Astrocyte (in vitro differentiated cells and primary cell): ENCODE measurements around the gene SPR. TPM values are rescaled to one million over a fixed set of nuclear protein-coding genes. Genes with fewer than 3 reads are reported as not detected.
"Not testable (repeated sequence)": the region's sequence is repeated elsewhere in the genome, so short reads cannot be mapped to it uniquely, and the experiment has no call there.

Source experiments
- DNase-seq: peaks from one replicate; pipeline ENCODE4 v3.0.0-alpha.2; 2010; ENCODE audit warnings: low read depth
- FAIRE-seq: peaks from 2 replicates; lab custom pipeline; 2011; peaks lifted over from hg19 to GRCh38; lab: Jason Lieb, UNC
- H2AFZ ChIP-seq: 2 replicates; pipeline ENCODE4 v1.6.0; 2012; ENCODE audit warnings: low read depth, low read length, inconsistent platforms
- H3K27ac ChIP-seq: 2 replicates; pipeline ENCODE4 v1.5.1; 2011; ENCODE audit warnings: low read depth, low read length, inconsistent platforms
- H3K27me3 ChIP-seq: 2 replicates; pipeline ENCODE4 v1.6.0; 2011; ENCODE audit warnings: low read length, inconsistent platforms; ENCODE audit not compliant: insufficient read depth
- H3K36me3 ChIP-seq: 2 replicates; pipeline ENCODE4 v1.5.1; 2011; ENCODE audit warnings: low read length, inconsistent platforms; ENCODE audit not compliant: insufficient read depth
- H3K4me1 ChIP-seq: 2 replicates; pipeline ENCODE4 v1.5.1; 2011; ENCODE audit warnings: low read length, inconsistent platforms; ENCODE audit not compliant: insufficient read depth
- H3K4me2 ChIP-seq: 2 replicates; pipeline ENCODE4 v1.6.0; 2012; ENCODE audit warnings: low read length, inconsistent platforms
- H3K4me3 ChIP-seq: 2 replicates; pipeline ENCODE4 v1.5.1; 2011; ENCODE audit warnings: low read depth, mild to moderate bottlenecking, low read length, inconsistent platforms; ENCODE audit not compliant: insufficient read depth
- H3K79me2 ChIP-seq: 2 replicates; pipeline ENCODE4 v1.6.0; 2012; ENCODE audit warnings: mild to moderate bottlenecking, low read length, inconsistent platforms; ENCODE audit not compliant: insufficient read depth
- H3K9ac ChIP-seq: 2 replicates; pipeline ENCODE4 v1.6.0; 2012; ENCODE audit warnings: mild to moderate bottlenecking, low read length, inconsistent platforms
- H3K9me3 ChIP-seq: 2 replicates; pipeline ENCODE4 v1.5.1; 2012; ENCODE audit warnings: low read depth, mild to moderate bottlenecking, low read length, inconsistent platforms; ENCODE audit not compliant: insufficient read depth
- H4K20me1 ChIP-seq: 2 replicates; pipeline ENCODE4 v1.6.0; 2012; ENCODE audit warnings: low read length, inconsistent platforms; ENCODE audit not compliant: insufficient read depth
- H3K27ac Mint-ChIP-seq: one replicate; pipeline ENCODE4 v1.8.0; 2021; ENCODE audit warnings: mild to moderate bottlenecking, mixed read lengths; ENCODE audit not compliant: unreplicated experiment
- H3K27me3 Mint-ChIP-seq: one replicate; pipeline ENCODE4 v1.8.0; 2021; ENCODE audit warnings: low read depth, mixed read lengths; ENCODE audit not compliant: unreplicated experiment
- H3K36me3 Mint-ChIP-seq: one replicate; pipeline ENCODE4 v1.8.0; 2021; ENCODE audit warnings: low read depth, mixed read lengths; ENCODE audit not compliant: unreplicated experiment
- H3K4me1 Mint-ChIP-seq: one replicate; pipeline ENCODE4 v1.8.0; 2021; ENCODE audit warnings: low read depth, mixed read lengths; ENCODE audit not compliant: unreplicated experiment
- H3K4me3 Mint-ChIP-seq: one replicate; pipeline ENCODE4 v1.8.0; 2021; ENCODE audit warnings: mild to moderate bottlenecking, moderate library complexity, mixed read lengths; ENCODE audit not compliant: unreplicated experiment
- H3K9me3 Mint-ChIP-seq: one replicate; pipeline ENCODE4 v1.8.0; 2021; ENCODE audit warnings: mild to moderate bottlenecking, mixed read lengths; ENCODE audit not compliant: unreplicated experiment
- CTCF ChIP-seq: IDR thresholded peaks from 2 replicates; pipeline ENCODE4 v1.5.1; 2011; ENCODE audit warnings: low read depth, mild to moderate bottlenecking, inconsistent platforms, low read length, moderate library complexity; ENCODE audit not compliant: insufficient read depth
- EZH2 ChIP-seq: IDR thresholded peaks from 2 replicates; pipeline ENCODE4 v1.6.1; 2012; ENCODE audit warnings: mild to moderate bottlenecking, low read length, inconsistent platforms; ENCODE audit not compliant: insufficient read depth
- total RNA-seq: library from RNA; stranded (reverse); gene quantifications from 2 replicates; pipeline ENCODE4 v1.2.1, GENCODE V29; 2021

Gene SPR
- total RNA-seq, 1 donor from 2014 or later: 23.6 TPM

GRCh38 chr2:72898585-72898906 lies 11.3 kb downstream of the SPR start:
- Histone ChIP-seq H3K9ac (no peak overlapping the region), H4K20me1 (no peaks in the 10 kb centered on the region), H3K4me1 (peaks cover 7% of the 10 kb centered on the region), H3K36me3 (no peaks in the 10 kb centered on the region), H3K79me2 (no peaks in the 10 kb centered on the region), H3K4me2 (no peak overlapping the region), H3K4me3 (no peak overlapping the region), H3K9me3 (no peaks in the 10 kb centered on the region), H3K27ac (no peak overlapping the region), H2AFZ (no peak overlapping the region), H3K27me3 (peaks cover 46% of the 10 kb centered on the region)
- Mint-ChIP-seq H3K4me3 (no peak overlapping the region), H3K27me3 (peaks cover 66% of the 10 kb centered on the region), H3K27ac (no peak overlapping the region), H3K4me1 (peaks cover 10% of the 10 kb centered on the region), H3K36me3 (no peaks in the 10 kb centered on the region), H3K9me3 (no peaks in the 10 kb centered on the region)
- no peak for FAIRE-seq
- no peak for DNase-seq
- TF ChIP-seq EZH2 (no peak), CTCF (no peak)

GRCh38 chr2:72900191-72900825 lies 13.1 kb downstream of the SPR start:
- no peak for FAIRE-seq
- Histone ChIP-seq H2AFZ (no peak overlapping the region), H3K4me2 (no peak overlapping the region), H3K9ac (no peak overlapping the region), H3K4me1 (peaks cover 7% of the 10 kb centered on the region), H3K27ac (no peak overlapping the region), H3K36me3 (no peaks in the 10 kb centered on the region), H4K20me1 (no peaks in the 10 kb centered on the region), H3K4me3 (no peak overlapping the region), H3K9me3 (no peaks in the 10 kb centered on the region), H3K27me3 (peaks cover 56% of the 10 kb centered on the region), H3K79me2 (no peaks in the 10 kb centered on the region)
- H3K4me1 Mint-ChIP-seq: peaks cover 10% of the 10 kb centered on the region
- no peak overlapping the region for H3K4me3 Mint-ChIP-seq
- no peak for DNase-seq
- TF ChIP-seq CTCF: no peak
- no peak for TF ChIP-seq EZH2
- H3K27ac Mint-ChIP-seq: no peak overlapping the region
- H3K9me3 Mint-ChIP-seq: no peaks in the 10 kb centered on the region
- H3K36me3 Mint-ChIP-seq: no peaks in the 10 kb centered on the region
- H3K27me3 Mint-ChIP-seq: peaks cover 62% of the 10 kb centered on the region

GRCh38 chr2:72901426-72901825 lies 14.2 kb downstream of the SPR start:
- FAIRE-seq (no peak), DNase-seq (no peak)
- Histone ChIP-seq H3K9ac (no peak overlapping the region), H3K4me3 (no peak overlapping the region), H3K9me3 (no peaks in the 10 kb centered on the region), H3K36me3 (no peaks in the 10 kb centered on the region), H3K4me1 (peaks cover 2% of the 10 kb centered on the region), H3K4me2 (no peak overlapping the region), H4K20me1 (no peaks in the 10 kb centered on the region), H2AFZ (no peak overlapping the region), H3K79me2 (no peaks in the 10 kb centered on the region), H3K27me3 (peaks cover 60% of the 10 kb centered on the region), H3K27ac (no peak overlapping the region)
- H3K4me1 Mint-ChIP-seq: peaks cover 5% of the 10 kb centered on the region
- no peak overlapping the region for H3K4me3 Mint-ChIP-seq
- no peaks in the 10 kb centered on the region for H3K9me3 Mint-ChIP-seq
- no peak overlapping the region for H3K27ac Mint-ChIP-seq
- H3K27me3 Mint-ChIP-seq: peaks cover 60% of the 10 kb centered on the region
- H3K36me3 Mint-ChIP-seq: no peaks in the 10 kb centered on the region
- TF ChIP-seq EZH2: no peak
- no peak for TF ChIP-seq CTCF

- not testable (repeated sequence) for DNase-seq, H3K9me3 ChIP-seq, H3K9ac ChIP-seq, FAIRE-seq, H3K36me3 Mint-ChIP-seq, H3K4me1 Mint-ChIP-seq, H3K27ac Mint-ChIP-seq, H2AFZ ChIP-seq, H3K4me3 Mint-ChIP-seq, H3K36me3 ChIP-seq, H4K20me1 ChIP-seq, H3K4me3 ChIP-seq, H3K4me2 ChIP-seq, H3K27ac ChIP-seq, H3K79me2 ChIP-seq, H3K9me3 Mint-ChIP-seq, H3K4me1 ChIP-seq
- H3K27me3 Mint-ChIP-seq: peaks cover 67% of the 10 kb centered on the region
- H3K27me3 ChIP-seq: peaks cover 74% of the 10 kb centered on the region
Observed at GRCh38 chr2:72907369-72907768, 20.2 kb downstream of the SPR start.
